KOPT-K1 (cell line): ENCODE data around the gene NR2F1-AS1.

Experiments used
- H3K27ac ChIP-seq: fragments of 200-600 bp; sonication (generic); 2 replicates; pipeline ENCODE4 v1.5.1; 2016; ENCODE audit warnings: antibody characterized with exemption, mild to moderate bottlenecking, low read depth, low read length; ENCODE audit not compliant: poor library complexity, severe bottlenecking
- H3K36me3 ChIP-seq: fragments of 200-600 bp; sonication (generic); 2 replicates; pipeline ENCODE4 v1.5.1; 2017; ENCODE audit warnings: antibody characterized with exemption, mild to moderate bottlenecking, low read length, moderate library complexity; ENCODE audit not compliant: insufficient read depth
- H3K9me3 ChIP-seq: fragments of 200-600 bp; sonication (generic); 2 replicates; pipeline ENCODE4 v1.5.1; 2017; ENCODE audit warnings: antibody characterized with exemption, low read length, mild to moderate bottlenecking; ENCODE audit not compliant: insufficient read depth, poor library complexity, severe bottlenecking

The NR2F1-AS1 gene

DNA sequence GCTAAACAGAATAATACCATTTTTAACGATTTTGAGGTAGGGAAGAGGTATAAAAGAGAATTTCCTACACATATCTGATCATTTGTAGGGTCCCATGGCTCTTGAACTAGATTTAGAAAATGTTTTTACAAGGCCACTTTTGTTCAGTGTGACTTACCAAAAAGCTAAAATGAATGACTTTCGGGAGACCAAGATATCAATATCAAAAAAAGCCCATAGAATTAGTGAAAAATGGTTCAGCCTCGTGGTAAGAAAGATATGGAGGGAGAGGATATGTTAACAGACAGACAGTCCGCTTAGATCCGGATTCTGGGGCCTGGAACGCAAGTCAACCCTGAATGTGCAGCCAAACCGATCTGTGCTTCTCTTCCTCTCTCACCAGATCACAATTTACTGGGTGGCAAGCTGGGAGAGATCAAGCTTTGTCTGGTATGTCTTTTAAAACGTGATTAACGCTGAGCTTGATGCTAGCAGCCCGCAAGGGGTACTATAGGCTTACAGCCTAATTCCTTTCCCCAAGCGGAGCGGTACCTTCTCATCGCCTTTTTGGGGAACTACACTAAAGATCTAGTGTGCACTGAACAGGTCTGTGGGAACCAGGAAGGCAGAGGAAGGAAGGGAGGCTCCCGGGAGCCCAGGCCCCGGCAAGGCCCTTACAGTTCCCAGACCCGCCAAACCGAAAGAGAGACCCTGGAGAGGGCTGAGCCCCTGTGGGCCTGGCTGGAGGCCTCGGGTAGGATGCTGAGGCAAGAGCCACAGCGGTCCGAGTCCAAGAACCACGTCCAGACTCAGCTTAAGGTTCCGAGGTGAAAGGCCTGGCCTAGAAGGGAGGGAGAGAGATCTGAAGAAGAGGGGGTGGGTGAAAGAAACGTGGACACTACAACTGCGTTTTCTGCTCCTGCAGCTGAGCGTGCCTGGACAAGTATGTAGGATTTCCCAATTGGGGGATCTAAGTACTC lies 2.9 kb downstream of the NR2F1-AS1 start:
- no peaks in the 10 kb centered on the region for H3K36me3 ChIP-seq
- H3K9me3 ChIP-seq, result no peaks in the 10 kb centered on the region
- no peak overlapping the region for H3K27ac ChIP-seq

DNA sequence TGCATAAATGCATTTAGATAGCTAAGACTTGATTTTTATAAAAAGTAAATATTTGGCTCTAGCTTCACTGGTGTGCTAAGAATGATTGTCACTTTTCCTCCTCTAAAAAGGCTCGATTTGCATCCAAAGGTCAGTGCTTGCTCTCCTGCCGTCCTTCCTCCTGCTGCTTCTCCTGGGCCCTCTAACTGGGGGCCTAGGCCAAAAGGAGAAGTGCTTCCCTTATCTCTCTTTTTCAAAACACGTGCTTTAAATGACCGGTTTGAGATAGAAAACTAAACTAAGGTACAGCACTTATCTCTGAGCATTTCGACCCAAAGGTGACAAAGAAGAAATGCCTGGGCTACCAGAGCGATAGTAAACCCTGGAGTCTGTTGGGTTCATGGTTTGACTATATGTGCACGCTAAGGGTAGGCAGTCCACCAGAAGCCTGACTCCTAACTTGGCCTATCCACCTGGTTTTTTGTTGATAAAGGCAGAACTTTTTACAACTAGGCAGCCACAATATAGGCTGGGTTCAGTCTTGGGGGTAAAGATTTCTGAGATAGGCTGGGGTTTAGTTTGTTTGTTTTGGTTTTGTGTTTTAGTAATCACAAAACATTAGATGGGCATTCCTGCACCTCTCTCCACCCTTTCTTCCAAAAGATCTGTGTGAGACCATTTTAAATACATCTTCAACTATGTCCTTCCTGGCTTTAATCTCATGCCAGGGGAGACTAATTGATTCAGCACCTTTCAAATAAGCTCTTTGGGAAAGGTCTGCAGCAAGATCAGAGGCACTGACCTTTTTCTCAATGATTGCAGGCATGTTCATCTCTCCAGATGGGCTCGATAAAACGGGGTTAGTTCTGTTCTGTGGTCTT lies 3.8 kb downstream of the NR2F1-AS1 start:
- no peaks in the 10 kb centered on the region for H3K36me3 ChIP-seq
- no peaks in the 10 kb centered on the region for H3K9me3 ChIP-seq
- no peak overlapping the region for H3K27ac ChIP-seq

DNA sequence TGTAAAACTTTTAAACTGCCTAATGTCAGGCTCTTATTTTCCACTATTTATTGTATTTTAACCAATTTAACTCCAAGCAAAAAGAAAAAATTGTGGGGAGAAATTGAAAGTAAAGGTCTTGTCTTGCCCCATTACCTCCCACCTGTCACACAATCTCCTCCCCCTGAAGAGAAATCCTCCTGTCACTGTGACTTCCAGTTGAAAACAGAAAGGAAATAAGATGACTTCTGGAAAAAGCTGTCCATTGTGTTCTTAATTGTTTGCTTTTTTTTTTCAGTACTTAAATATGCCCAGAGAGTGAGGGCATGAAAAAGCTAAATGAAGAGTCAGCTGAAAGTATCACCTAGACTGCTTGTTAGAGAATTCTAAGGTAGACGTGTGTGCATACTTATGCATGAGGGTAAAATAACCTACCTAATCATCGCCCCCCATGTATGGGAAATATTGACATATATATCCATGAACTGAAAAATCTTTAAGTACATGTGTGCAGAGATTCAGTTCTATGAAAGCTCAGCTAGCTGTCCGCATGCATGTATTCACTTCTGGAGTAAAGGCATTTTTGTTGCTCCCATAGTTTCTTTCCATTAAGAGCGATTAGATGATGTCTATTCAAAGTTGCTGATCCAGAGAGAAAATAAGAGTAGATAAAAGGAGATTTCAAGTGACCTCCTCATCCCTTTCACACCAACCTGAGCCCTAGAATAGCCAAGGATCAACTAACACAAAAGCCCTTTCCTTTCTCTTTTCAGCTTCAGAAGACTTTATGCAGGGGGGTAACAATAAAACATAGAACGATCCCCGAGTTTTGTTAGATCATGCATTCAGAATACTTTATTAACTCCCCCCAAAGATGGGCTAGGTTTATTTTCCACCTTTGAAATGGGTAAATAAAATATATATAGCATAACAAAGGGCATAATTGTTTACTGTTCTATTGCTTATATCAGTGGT lies 5.3 kb downstream of the NR2F1-AS1 start:
- H3K27ac ChIP-seq, result no peak overlapping the region
- H3K9me3 ChIP-seq, result no peaks in the 10 kb centered on the region
- no peaks in the 10 kb centered on the region for H3K36me3 ChIP-seq

DNA sequence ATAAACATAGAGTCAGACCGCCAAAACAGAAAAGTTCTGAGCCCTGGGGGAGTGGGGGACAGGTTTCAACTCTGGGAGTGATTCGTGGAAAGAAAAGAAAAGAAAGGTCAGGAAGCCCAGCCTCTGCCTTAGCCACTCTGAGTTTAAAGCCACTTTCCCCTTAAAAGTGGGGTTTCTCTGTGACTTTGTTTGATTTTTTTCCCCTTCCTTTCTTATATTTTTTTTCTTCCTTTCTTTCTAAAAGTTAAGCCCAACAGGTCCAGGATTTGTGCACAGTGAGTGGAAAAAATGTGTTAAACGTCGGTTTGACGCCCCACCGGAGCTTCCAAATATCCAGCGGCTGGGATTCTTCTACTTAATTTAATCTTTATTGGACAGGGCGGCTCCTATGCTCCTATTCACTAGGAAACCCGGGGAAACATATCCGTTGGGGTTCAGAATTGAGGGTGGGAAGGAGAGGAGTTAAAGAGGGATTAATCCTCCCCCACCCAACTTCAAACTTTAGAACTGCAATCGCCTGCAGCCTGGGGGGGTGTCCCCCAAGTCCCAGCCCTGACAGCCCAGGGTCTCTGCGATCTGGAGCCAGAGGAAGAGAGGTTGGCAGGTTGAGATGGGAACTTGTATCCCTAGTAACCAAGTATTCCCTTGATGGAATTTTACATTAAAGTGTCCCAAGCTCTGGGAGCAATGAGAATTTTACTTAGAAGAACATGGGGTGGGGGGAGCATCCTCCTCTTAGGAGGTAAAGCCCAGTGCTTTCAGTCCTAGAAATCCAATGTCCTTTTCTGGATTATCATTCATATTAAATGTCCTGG lies 6.3 kb downstream of the NR2F1-AS1 start:
- Histone ChIP-seq H3K36me3 (no peaks in the 10 kb centered on the region), H3K9me3 (no peaks in the 10 kb centered on the region), H3K27ac (no peak overlapping the region)

DNA sequence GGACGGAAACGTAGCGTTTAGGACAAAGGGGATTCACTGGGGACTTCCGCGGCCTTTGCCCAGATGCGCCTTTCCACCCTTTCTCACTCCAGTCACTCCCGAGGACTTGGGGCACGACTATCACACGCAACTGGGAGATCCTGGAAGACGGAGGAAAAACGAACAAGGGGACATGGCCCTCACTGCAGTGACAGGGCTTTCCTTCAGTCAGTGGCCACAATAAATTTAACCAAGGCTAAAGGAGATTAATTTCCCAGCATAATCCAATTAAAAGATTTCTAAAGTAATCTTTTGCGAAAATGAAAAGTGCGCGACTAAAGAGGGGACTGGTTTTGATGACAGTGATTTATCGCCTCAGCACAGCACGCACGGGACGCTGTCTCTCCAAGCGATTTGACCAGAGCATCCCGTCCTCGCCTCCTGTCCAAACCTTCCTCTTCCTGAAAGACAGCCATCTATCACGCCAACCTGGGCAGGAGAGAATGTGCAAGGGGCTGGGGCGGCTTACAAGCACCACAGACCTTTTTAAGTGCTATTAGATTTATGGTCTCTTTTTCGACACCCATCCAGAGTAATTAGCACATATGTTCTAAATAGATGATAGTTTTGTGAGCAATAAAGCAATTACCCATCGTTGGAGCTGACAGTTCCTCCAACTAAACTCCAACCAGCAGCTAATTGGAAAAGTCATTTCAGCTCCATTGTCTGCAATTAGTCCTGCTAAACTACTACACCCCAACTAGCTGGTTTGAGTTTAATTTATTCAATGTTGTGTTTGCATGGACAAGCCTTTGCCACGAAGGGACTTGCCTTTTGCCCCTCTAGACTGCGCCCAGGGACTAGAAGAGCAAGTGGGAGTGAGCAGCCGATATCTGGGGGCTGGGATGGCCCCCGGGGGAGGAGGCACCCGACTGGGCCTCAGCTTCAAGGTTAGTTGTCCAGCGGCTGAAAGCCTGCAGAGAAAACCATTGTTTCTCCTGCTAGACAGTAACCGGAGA lies 7.4 kb downstream of the NR2F1-AS1 start:
- Histone ChIP-seq H3K27ac (no peak overlapping the region), H3K36me3 (no peaks in the 10 kb centered on the region), H3K9me3 (no peaks in the 10 kb centered on the region)

DNA sequence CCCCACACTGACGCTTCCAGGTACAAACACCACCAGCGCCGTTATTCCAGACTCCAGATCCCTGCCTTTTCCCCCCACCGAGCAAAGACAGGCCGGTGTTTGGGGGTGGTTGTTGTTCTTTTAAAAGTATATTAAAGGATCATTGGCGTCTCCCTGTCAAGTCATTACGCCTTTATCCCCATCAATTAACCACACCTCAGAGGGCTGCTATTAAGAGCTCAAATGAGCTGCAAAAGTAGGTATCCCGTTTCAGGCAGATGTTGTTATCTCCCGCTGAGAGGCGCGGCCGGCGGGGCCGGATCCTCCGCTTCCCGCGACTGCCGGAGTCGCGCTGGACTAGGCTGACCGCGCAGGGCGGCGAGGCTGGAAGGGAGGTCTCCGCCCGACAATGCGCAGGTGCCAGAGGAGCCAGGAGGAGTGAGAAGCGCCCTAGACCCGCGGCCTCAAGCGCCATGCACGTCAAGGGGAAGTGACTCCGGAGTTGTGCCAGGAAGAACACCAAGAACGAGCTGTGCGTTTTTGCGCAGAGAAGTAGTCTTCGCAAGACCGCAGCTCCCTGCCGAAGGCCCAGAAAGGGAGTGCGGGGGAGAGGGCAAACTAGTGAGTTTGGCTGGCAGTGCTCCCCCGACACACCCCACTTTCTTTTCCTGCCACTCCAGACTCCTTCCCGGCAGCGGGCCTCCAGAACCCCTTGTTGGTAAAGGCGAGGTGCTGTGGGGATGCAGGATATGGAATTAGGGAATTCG lies 8.2 kb downstream of the NR2F1-AS1 start:
- no peaks in the 10 kb centered on the region for H3K9me3 ChIP-seq
- H3K36me3 ChIP-seq, result no peaks in the 10 kb centered on the region
- H3K27ac ChIP-seq, result no peak overlapping the region

DNA sequence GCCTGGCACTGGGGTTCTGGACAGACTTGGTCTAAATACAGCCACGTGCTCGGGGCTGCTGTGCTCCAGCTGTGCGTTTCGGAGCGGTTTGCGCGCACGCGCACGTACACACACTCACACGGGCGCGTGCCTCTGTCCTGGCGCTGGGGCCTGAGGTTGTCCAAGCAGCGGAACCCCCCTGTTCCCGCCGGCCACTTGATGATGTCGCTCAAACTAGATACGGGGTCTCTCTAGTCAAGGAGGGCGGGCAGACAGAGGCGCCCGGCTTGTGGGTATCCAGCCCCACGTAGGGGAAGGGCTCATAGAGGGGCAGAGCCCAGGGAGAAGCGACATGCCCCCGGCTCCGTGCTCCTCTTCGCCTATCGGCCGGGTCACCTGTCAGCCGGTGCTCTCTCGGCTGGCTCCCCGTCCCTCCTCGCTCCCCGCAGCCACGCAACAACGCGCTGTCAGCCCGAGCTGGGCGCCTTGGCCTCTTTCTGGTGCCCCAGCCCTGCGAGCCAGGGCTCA lies 8.9 kb downstream of the NR2F1-AS1 start:
- no peaks in the 10 kb centered on the region for H3K9me3 ChIP-seq

DNA sequence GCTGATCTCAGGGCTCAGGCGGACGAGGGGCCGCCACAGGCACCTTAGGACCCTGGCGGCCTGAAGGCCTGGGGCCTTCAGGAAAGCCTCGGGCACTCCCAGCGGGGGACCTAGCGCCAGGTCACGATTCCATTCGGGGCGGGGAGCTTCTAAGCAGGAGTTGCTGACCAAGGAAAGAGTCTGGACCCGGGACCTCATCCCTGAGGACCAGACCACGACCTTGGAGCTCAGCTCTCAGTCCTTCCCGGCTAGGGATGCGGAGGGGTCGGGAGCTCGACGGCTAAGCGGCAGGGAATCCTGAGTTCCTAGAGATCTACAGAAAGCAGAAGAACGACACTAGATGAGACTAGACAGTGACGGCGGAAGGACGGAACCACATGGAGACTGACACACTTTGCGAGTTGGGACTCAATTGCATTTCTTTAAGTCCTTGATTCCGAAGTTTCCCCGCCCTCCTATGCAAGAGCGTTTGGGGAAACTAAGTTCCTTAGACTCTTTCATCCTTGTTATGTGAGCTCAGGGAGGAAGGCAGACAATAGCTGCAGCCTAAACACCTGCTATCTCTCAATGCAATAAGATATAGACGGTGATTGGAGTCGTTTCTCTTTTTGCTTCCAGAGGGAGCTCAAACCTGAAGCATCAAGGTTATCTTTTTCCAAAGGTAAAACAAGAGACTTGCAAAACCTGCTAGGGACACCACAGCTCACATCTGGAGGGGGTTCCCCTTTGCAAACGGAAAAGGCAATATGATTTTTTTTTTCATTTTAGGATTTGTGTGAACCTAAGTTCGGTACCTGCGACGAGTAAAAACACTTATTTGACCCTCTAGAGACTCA lies 9.7 kb downstream of the NR2F1-AS1 start:
- H3K27ac ChIP-seq, result no peak overlapping the region
- no peaks in the 10 kb centered on the region for H3K9me3 ChIP-seq
- no peaks in the 10 kb centered on the region for H3K36me3 ChIP-seq

More for the DNA sequence above, 8.9 kb downstream of the NR2F1-AS1 start:
- Histone ChIP-seq H3K36me3 (no peaks in the 10 kb centered on the region), H3K27ac (no peak overlapping the region)

DNA sequence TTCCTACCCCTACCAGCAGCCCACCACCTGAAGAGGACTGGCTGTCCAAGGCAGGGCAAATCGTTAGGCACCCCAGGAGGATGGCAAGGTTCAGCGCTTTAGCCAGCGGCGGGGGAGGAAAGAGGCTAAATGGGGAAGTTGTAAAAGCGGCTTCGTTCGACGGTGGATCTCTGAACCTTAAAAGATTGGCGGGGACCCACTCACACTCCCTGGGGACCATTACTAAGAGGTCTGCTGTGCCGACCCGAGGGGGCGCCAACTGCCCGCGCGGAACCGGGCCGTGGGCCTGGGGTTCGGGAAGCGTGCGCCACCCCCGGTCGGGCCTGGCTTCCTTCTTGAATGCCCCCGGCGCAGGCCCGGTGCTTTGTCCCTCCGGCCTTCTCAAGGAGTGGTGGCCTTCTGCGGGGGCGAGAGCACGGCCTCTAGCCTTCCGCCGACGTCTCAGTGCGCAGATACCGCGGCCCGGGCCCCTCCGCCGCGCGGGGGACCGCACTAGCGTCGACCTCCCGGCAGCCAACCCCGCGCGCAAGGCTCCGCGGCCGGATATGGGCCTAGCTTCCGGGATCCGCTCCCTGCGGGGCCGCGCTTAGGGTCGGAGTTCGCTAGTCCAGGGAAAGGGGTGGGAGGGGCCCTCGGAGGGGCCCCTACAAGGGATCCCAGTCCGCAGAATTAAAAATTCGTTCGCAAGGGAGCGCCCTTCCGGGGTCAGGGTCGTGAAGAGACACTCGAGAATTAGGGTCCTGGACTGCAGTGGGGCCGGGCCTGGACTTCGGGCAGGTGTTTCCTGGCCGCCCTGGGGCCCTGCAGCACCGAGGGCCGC lies 10.5 kb downstream of the NR2F1-AS1 start:
- no peak overlapping the region for H3K27ac ChIP-seq
- H3K9me3 ChIP-seq, result no peaks in the 10 kb centered on the region
- H3K36me3 ChIP-seq, result no peaks in the 10 kb centered on the region

DNA sequence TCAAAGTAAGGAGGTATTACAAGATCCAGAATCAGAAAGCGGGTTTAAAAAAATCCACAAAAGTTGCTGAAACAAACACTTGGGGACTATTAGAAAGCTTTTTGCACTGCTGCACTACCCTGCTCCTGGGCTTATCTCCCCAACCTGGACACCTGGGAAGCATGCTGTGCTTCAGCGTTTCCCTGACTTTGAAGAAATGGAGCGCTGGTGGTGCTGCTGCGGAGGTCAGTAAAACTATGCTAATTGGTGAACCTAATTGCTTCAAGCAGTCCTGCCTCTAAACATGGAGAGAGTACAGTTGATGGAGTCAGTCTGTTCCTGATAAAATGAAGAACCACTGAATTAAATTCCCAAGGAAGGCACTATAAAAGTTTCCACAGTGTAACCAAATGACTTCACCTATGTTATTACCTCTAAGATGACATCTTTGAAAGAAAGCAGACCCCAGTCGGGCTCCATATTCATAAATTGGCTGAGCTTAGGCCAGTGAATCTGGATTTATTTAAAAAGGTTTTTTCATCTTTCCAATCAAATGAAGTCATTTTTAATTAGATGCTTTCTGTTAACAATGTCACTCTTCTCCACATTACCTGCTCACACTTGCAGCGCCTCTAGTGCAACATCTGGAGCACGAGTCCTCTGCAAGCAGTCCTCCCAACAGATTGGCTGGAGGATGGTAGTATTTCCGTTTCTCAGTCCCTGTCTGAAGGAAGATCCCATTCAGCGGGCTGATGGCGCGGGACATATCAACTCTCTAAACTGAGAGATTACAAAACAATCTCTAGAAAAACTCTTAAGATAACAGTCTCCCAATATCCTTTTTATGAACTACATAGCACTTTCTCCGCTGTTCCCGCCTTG lies 11.5 kb downstream of the NR2F1-AS1 start:
- H3K36me3 ChIP-seq, result no peaks in the 10 kb centered on the region
- H3K9me3 ChIP-seq, result no peaks in the 10 kb centered on the region
- H3K27ac ChIP-seq, result no peak overlapping the region
